NCI-H1436 (cell line): ENCODE results near the gene CHST5.
A peak's percentile ranks its signal among the peaks of the same experiment; 100 is the strongest.
"Not testable (repeated sequence)": the region's sequence is repeated elsewhere in the genome, so short reads cannot be mapped to it uniquely, and the experiment has no call there.

Experiments
- DNase-seq: peaks from one replicate; lab custom pipeline; 2025; lab: John Stamatoyannopoulos, UW

CHST5 gene

DNA sequence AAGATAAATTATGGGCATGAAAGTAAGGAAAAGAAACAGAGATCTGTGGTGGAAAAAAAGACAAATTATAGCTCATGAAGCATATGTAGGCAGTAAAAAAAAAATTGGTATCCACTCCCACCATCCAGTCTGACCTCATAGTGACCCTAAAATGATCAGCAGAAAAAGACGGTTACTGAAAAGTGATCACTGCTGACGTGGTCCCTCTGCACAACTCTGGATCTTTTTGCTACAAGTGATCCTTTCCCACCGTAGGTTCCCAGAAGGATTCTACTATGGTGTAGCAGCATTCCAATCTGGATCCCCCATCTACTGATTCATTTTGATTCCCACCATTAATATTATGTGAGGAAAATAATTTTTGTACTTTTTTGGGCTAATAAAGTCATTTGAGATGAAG, 29.8 kb downstream of the CHST5 start:
- DNase-seq = no peak

- DNase-seq = no peak
Measured at GRCh38 chr16:75503801-75504200, 32.1 kb downstream of the CHST5 start.

DNA sequence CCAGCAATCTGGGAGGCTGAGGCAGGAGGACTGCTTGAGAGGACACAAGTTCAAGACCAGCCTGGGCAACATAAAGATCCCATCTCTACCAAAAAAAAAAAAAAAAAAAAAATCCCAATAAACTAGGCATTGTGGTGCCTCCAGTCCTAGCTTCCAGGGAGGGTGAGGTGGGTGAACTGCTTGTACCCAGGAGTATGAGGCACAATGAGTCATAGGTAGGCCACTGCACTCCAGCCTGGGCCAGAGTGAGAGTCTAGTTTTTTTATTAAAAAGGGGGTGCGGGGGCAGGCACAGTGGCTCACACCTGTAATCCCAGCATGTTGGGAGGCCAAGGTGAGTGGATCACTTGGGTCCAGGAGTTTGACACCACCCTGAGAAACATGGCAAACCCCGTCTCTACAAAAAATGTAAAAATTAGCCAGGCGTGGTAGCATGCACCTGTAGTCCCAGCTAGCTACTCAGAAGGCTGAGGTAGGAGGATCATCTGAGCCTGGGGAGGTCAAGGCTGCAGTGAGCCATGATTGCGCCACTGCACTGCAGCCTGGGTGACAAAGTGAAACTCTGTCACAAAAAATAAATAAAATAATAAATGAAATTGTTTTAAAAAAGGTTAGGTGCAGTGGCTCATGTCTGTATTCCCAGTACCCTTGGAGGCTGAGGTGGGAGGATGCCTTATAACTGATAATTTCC, 32.8 kb downstream of the CHST5 start:
- DNase-seq = no peak

GRCh38 chr16:75501820-75502219, 34.1 kb downstream of the CHST5 start:
- DNase-seq = not testable (repeated sequence)

GRCh38 chr16:75501359-75501758, 34.5 kb downstream of the CHST5 start:
- no peak for DNase-seq

DNA sequence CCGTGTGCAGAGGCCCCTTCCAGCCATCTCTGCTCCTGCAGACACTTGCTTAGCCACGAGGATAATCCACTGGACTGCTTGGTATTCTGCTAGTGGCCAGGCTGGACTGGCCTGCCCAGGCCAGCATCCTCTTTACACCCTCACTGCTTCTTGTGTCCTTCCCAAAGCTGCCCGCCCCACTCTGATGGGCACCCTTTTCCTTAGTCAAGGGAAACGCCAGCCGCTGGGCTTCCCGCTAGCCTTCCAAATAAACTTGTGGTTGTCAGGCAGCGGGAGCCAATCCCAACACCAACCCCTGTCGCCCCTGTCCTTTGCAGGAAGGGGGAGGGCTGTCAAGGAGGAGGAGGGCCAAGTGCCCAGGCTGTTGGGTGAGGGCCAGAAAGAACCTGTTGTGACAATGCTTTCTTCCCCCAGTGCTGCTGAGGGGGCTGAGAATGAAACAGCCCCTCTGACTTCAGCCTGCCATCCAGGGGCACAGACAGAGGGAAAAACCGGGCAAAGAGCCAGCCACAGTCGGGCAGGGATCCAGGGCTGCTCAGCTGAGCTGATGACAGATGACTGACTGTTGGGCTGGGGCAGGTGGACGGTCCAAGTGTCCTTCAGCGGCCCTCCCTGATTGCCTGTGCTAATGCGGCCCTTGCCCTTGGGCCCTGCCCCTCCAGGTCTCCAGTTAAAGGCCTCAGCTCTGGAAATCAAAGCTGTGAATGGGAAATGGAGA, 37.1 kb downstream of the CHST5 start:
- not testable (repeated sequence) for DNase-seq

GRCh38 chr16:75497558-75497957, 38.4 kb downstream of the CHST5 start:
- no peak for DNase-seq

DNA sequence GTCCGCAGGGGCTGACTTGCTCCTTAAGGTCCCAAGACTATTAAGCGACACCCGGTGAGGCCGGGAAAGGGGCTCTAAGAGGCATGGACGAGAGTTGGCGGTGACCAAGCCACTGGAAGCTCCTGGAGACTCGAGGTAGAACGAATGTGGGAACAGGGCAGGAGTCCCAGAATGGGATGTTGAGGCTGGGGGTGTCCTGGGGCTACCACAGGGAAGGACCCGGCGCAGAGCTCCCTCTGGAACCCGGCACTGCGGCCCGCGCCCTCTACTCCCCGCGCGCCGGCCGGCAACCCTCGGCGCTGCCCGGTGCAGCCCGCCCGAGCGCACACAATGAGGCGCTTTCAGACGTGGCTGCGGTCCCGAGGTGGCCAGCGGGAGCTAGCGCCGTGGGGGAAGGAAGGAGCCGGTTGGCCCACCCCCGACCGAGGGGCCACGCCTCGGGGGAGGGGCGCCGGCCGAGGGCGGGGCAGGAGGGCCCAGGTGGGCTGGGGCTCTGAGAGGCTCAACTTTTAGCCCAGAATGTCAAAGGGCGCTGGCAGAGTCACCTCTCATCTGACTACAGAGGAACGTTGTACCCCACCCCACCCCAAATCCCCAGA, 40.7 kb downstream of the CHST5 start, which contains the start of gene CHST6:
Gene CHST6, minus strand, starts transcription at position 366 of the 599 bp plus-strand sequence. CDS start 15,613 bp downstream, outside the sequence.
- no peak for DNase-seq

DNA sequence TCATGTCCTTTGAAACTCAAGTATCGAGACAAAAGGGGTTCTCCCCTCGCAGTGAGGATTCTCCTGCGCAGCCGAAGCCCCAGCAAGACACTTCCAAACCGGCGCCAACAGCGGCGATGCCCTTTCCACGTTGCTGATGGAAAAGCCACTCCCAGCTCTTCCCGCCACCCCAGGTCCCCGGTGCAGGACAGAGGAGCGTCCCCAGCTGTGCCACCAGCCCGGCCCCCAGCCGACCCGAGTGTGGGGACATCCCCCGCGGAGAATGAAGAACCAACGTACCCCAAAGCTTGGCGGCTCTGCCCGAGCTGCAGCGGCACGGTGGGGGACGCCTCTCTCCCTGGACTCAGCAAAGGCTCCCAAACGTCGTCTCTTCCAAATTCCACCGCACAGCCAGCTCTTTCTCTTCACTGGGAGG, 41.2 kb downstream of the CHST5 start:
- no peak for DNase-seq

- no peak for DNase-seq
Measured at GRCh38 chr16:75494184-75494583, 41.7 kb downstream of the CHST5 start.

DNA sequence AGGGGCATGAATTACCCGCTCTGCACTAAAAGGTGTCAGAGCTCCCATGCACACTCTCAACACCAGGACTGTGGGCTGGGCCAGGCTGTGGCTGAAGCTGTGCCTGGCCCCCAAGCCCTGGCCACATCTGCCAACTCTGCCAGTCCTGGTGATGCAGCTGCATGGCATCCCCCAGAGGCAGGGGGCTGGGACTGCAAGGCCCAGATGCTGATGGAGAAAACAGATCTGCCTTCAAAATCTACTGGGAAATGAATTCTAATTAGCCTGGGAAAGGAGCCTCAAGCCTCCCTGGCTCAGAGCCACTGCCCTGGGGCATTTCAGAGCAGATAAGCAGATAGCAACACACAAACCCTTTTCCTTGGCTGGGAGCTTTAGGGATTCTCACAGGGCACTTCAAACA, 44.0 kb downstream of the CHST5 start:
- DNase-seq = peak; percentile 77

- DNase-seq = no peak
Measured at GRCh38 chr16:75488322-75488721, 47.6 kb downstream of the CHST5 start.

GRCh38 chr16:75486676-75487313, 49.1 kb downstream of the CHST5 start:
- DNase-seq = no peak

DNA sequence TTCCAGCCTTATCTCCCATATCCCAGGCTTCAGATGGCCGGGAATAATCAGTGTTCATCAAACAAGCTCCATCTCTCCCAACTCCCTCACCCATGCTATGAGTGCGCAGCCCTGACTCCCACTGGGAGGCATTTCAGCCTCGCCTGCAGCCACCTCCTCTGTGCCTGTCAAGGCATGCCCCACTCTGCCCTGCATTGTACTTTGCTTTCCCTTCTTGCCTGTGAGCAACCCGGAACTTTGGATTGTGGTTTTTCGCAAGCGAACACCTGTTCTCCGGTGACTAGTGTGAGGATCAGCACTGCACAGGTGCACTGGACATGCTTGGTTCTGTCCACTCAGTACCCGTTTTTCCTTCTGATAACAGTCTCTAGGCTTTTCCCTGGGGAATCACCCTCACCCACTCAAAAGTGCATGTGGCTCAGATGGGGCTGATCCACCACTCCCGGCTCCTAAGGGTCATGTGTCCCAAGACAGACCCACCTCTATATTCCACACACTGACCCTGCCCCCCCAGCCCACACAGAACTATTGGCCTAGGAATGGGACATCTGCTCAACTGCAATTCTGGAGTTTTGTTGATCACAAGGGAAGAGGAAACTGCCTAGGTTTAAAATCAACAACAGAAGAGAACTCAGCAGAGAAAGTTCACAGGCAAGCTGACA, 49.8 kb downstream of the CHST5 start:
- peak; percentile 46 for DNase-seq

- no peak for DNase-seq
Measured at GRCh38 chr16:75485230-75486013, 50.5 kb downstream of the CHST5 start.

- DNase-seq = no peak
Measured at GRCh38 chr16:75483222-75483621, 52.7 kb downstream of the CHST5 start.

DNA sequence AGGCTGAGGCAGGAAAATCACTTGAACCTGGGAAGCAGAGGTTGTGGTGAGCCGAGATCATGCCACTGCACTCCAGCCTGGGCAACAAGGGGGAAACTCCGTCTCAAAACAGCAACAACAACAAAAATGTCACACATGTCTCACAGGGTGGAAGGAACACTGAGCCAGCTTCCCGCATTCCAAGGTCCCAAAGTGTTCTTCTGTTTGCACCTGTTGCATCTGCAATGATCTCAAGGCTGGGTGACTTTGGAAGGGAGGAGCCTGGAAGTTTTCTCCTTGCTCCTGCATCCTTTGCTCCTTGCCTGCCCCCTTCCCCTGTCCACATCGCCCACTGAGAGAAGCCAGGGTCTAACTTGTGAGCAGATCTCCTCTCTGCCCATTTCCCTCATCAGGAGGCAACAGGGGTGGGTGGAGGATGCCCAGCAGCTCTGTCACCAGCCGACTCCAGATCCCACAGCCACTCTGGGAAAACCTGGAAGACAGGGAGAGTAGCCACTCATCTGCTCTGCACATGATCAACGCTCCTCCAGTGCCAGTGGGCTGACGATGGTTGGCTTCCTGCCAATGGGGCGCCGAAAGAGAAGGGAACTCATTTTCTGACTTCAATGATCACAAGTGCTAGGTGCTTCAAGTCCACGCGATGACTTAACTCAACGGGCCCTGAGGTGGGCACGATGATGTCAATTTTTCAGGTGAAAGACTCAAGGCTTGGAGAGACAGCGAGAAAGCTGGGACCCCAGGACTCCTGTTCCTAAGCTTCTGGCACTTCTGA, 53.3 kb downstream of the CHST5 start:
- peak; percentile 24 for DNase-seq

- no peak for DNase-seq
Measured at GRCh38 chr16:75481475-75481874, 54.4 kb downstream of the CHST5 start.

DNA sequence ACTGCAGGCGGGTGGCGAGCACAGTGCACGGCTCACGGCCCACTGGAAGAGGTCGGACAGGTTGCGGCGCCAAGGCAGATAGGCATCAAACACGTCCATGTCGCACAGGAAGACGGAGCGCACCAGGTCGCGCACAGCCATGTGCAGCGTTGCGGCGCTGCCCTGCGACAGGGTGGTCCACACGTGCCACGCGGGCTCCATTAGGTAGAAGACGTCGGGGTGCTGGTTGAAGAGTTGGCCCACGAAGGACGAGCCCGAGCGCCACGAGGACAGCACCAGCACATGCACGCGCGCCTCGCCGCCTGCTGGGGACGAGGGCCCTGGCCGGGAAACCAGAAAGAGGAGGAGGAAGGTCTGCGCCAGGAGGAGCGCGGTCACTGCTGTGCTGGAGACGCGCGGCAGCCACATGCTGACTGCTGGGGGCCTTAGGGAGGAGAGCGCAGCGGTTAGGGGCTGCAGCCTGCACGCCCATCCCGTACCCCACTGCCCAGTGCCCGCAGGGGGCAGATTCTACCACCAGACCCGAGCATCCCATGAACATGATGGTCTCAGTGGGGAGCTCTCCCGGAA, 56.4 kb downstream of the CHST5 start:
- DNase-seq = no peak
